Measurements from ENCODE around the gene YTHDF1.

The YTHDF1 gene

DNA sequence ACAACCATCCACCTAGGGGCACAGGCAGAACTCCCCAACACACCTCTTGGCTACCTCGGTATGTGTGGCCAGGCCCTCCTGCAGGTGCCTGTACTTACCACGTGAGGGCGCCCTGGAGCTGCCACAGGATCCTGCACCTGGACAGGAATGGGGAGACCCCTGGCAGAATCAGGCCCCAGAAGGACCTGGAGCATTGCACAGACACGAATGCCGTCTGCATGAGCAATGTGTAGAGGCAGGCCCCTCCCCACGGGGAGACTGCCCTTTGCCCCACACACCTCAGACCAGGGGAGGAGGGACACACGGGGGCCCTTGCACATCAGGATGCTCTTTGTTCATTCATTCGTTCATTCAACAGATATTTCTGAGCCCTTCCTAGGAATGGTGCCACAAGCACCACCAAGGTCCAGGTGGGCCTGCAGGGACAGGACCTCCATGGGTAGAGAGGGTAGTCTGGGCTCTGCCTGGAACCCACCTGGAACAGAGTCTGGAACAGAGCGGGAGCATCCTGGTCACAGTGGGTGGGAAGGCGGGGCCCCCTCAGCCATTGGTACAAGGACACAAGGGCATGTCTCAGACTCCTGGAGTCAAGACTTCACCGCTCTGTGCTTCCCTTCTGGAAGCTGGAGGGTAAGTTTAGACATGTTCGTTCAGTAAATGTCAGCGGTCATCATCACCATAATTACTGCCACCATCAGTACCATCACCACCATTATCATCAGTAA lies 32.3 kb downstream of the YTHDF1 start:
- peak; percentile 64 for DNase-seq

DNA sequence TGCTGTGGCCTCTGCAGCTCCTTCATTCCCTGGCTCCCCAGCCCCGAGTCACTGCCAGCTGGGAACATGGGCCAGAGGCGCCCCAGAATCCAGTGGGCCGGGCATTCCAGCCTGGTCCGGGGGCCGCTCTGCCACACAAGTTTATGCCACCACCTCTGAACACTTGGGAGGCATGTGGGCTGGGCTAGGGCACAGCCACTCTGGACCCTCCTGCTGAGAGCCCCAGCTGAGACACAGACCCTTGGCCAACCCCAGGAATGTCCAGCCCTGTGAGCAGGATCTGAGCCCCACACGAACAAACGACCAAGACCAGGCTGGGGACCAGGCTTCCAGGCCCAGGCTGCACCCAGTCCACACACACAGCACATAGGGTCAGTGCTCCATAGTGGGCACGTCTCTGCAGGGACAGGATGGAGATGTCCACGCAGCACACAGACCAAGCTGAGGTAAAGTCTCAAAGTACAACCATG lies 33.0 kb downstream of the YTHDF1 start:
- DNase-seq: no peak

DNA sequence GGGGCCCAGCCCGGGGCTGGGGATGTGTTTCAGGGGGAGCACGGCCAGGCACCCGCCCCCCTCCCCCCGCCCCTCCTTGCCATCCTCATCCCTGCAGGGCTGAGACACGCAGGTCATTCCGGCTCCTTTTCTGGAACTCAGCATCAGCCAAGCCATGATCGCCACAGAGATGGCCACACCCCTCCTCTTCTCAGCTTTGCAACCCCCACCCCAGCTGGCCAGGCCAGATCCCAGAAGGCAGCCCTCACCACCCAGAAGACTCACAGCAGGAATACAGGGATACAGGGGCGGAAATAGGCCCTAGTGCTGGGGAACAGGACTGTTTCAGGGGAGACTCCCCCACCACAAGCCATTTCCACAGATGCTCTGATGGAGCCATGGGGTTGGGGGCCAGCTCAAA lies 33.5 kb downstream of the YTHDF1 start:
- no peak for DNase-seq

DNA sequence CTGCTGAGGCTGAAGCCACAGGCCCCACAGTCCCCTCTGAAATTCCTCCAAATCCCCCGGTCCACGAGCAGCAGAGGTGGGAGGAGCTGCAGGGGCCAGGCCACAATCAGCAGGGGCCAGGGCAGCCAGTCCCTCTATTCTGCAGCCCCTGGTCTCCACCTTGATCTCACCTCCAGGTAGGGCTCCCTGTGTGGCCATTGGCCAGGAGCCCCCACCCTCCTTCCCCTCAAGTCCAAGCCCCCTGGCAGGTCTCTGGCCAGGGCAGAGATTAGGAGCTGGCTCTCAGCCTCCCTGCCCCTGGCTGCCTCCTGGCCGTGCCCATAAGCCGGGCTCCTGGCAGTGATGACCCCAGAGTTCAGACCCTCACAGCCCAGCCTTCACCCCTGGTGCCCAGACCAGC lies 34.7 kb downstream of the YTHDF1 start:
- DNase-seq: no peak

DNA sequence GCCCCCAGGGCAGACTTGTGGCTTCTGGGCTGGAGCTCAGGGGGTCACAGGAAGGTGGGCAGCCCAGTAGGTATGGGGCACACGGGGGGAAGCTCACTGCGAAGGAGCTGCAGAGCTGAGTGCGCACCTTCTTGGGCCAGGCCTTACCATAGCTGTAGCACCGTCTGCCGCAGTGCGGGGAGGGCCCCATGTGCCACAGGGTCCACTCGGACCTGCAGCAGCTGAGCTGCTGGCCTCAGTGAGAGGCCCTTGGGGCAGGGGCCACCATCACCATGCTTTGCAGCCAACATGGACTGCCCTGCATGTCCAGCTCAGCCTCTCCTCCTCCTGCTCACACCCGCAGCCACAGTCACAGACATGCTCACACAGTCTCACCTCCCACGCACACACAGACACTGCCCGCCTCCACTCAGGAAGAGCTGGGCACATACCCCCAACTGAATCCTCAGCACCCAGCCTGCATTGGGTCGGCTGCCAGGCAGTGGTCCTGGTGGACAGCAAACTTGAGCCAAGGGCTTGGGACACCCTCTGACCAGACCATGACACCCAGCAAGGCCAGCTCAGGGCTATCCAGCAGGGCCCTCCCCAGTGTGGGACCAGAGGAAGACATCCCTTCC lies 35.3 kb downstream of the YTHDF1 start:
- no peak for DNase-seq

DNA sequence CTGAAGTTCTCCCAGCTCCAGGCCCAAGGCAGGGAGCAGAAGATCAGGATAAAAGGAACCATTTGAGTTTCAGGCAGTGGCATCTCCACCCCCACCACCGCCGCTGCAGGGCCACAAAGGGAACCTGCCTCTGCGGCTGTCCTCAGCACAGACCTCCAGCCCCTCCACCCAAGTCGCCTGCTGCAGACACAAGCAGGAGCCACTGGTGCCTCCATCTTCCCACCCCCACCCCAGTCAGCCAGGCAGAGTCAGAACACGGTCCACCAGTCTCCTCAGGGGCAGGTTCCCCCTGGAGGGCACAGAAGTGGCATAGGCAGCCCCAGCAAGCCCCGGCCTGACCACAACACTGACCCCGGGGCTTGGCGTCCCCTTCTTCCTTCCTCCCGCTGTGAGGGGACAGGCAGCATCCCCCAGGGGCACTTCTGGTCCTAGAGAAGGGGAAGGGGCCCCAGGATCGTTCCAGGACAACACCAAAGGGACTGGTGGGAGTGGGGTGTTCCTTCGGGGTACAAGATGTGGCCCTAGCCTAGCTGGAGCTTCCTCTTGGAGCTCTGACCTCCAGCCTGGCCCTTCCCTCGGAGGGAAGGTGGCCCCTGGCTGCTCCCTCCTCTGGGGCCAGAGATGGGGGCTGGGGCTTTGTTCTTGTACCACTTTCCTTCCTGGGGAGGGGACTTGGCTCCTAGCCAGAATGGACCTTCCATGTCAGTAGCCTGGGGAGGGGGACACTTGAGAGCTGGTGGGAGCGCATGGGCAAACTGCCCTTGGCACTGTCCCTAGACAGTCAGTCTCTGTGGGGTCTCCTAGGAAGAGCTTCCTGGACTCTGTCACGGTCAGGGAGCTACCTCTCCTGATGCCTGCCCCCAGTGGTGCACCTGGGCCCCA lies 36.0 kb downstream of the YTHDF1 start:
- no peak for DNase-seq

DNA sequence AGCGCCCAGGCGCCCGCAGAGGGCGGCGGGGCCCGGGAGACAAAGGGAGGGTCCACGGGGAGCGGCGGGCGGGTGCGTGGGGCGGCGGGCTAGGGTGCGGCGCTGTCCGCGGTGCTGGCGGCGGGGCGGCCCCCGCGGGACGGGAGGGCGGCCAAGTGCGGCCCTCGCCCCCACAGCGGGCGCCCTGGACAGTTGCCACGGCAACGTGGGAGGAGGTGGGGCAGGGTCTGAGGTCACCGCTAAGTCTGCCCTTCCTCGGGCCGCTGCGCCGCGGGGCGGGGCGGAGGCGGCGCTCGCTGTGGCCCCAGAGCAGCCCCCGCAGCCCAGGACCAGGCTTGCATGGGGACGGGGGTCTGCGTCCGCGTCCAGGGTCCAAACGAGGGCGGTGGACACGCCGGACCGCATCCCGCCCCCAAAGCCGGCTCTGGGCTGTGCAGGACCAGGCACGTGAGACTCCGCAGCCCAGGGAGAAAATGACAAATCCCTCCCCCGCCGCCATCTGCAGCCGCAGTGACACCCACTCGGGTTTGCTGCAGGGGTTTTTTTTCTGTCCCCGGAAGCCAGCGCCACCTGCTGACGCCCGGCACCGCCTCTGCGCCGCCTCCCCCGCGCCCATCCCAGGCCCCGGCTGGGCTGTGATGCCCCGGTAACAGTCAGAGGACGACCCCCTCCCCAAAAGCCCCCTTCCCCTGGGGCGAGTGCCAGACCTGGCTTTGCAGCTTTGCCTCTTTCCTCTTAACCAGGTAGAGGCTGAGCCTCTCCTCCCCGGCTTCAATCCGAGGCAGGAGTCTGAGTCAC lies 36.8 kb downstream of the YTHDF1 start:
- DNase-seq: peak; percentile 50

DNA sequence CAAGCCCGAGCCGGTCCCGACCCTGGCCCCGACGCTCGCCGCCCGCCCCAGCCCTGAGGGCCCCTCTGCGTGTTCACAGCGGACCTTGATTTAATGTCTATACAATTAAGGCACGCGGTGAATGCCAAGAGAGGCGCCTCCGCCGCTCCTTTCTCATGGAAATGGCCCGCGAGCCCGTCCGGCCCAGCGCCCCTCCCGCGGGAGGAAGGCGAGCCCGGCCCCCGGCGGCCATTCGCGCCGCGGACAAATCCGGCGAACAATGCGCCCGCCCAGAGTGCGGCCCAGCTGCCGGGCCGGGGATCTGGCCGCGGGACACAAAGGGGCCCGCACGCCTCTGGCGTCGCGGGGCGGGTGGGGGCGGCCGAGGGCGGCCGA lies 37.5 kb downstream of the YTHDF1 start:
- DNase-seq: no peak

DNA sequence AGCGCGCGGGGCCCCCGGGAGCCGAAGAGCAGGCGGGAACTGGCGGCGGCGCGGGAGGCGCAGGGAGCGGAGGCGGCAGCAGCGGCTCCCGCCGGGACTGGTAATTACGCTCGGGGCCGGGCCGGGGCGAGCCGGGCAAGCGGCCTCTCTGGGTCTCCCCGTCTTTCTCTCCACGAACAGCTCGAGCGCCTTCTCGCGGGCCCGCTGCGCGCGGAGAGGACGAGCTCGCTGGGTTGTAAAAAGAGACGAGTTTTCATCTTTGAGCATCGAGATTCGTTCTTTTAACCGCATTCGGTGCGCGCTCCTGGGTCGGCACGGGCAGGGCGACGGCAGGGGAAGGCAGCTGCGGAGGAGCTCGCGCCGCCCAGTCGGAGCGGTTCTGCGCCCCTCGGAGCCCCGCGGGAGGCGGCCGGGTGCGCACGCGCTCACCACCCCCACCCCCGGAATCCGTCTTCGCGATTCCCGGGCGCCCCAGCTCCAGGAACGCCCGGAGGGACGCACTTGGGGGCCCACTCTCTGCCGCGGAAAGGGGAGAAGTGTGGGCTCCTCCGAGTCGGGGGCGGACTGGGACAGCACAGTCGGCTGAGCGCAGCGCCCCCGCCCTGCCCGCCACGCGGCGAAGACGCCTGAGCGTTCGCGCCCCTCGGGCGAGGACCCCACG lies 38.0 kb downstream of the YTHDF1 start:
- no peak for DNase-seq

DNA sequence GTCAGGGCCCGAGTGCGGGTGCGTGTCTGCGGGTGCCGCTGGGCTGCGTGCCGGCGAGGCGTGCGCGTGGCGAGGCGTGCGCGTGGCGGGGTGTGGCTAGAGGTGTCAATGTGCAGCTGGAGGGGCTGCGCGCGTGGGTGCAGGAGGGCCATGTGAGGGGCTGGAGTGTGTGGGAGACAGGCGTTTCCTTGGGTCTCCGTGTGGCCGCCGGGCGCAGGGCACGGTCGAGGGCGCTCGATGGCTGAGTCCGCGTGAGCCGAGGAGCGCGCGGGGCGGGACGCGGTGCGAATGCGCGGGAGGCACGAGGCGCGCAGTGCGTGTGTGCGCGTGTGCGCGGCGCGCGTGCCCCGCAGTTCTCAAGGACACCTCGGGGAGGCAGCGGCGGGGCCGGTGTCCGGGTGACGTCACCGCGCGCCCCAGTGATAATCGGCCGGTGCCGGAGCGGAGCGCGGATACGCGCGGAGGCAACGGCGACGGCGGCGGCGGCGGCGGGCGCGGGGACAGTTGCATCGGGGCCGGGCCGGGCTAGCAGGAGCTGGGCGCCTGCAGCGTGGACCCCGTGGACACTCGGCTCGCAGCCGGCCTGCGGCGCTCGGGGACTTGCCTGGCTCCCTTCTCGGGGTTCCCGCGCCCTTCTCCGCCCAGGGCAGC lies 38.7 kb downstream of the YTHDF1 start:
- peak; percentile 33 for DNase-seq

DNA sequence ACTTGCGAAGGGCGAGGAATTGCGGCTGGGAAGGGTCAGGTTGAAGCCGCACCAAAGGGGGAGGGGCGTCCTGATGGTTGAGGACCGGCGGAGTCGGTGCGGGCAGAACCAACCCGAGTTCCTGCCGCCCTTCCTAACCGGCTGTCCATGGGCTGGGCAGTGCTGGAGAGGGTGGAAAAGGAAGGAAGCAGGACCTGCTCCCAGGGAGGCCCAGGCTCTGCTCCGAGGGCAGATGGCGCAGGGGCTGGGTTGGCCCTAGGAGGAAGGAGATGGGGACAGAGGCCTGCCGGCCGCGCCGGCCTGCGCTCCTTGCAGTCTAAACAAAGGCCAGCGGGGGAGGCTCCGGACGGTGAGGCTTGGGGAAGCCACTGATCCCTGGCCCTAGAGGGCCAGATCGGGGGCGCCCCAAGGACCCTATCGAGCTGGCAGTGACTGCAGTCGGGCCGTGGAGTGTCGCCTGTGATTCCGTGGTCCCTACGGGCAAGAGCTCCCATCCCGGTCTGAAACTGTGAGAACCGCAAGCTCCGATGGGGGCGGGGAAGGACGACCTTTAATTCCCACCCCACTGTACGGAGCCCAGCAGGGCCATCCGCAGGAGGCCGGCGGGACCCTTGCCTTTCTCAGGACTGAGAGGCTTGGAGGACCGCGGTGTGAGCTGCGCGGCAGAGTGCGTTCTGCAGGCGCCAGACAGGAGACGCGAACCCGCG lies 39.4 kb downstream of the YTHDF1 start:
- DNase-seq: no peak

DNA sequence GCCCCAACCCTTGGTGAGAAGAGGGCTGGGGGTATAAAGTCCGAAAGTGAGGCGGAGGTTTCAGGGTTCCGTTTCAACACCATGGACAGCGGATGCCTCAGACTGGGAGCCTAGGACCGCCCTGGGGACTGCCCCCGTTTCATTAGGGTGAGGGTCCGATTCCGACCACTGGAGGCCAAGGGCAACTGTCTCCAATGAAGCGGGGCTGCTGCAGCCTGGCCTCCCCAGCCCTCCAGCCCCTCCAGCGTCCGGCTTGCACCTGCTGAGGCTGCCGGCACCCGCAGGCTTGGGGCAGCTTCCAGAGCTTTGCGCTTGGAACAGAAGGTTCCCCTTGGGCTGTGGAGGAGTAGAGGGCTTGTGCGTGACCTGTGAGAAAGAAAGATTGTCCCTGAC lies 39.9 kb downstream of the YTHDF1 start:
- DNase-seq: peak; percentile 64

DNA sequence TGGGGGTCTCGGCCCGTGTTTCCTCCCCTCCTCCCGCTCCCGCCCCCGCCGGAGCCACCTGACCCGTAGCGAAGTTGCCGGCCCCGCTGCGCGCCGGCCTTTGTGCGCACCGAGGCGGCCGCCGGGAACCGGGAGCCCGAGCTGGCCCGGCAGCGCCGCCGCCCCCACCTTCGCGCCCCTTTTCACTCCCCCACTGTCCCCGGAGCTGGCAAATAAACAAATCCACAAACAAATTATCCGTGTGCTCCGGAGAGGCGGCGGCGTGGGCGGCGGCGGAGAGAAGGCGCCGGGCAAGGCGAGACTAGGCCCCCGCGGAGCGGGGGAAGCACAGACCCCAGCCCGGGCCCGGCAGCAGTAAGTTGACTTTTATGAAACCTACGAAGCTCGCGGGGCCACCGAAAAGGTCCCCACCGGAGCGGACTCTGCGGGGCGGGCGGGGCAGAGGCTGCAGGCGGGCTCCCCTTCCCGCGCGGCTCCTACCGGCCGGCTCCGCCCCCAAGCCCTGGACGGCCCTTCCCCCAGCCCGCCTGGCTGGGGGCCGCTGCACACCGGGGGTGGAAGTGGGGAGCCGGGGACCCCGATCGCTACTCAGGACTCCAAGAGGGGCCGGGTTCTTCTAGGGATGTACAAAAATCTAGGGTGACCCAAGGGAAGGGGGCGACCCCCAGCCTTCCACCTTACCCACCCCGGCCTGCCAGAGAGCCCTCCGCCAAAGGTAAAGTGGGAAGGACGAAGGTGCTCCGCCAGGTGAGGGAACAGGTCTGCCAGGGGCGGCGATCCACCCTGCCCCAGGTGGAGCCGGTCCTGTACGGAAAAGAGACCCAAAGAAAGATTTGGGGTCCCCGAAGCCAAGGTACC lies 40.7 kb downstream of the YTHDF1 start:
- DNase-seq: no peak

DNA sequence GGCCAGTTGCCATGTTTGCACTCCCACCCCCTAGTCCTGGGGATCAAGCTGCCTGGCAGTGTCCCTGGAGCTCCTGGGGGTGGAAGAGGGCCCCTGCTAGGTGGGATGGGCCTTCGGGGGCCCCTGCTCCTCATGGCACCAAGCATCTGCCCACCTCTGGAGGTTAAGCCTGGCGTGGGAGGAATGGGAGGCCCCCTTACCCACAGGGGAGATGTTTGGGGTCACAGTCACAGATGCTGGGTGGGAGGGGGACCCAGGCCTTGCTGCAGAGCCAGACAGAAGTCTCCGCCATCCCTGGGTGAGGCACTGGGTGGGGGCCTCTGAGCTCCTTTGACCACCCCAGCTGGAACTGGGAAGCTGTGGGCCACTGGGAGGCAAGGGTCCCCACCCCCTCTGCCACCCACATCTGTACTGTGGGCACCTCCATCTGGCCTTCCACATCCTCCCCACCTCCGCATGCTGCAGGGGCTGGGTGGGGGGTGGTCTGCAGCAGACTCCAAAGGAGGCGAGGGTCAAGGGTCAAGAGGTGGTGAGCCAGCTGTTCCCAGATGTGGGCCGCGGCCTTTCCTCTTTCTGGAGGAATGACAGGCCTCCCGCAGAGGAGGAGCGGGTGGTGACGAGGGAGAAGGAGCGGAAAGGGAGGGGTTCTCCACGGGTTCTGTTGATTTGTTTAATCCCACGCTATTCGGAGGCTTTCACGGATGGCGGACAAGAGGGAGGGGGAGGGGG lies 41.5 kb downstream of the YTHDF1 start:
- no peak for DNase-seq

DNA sequence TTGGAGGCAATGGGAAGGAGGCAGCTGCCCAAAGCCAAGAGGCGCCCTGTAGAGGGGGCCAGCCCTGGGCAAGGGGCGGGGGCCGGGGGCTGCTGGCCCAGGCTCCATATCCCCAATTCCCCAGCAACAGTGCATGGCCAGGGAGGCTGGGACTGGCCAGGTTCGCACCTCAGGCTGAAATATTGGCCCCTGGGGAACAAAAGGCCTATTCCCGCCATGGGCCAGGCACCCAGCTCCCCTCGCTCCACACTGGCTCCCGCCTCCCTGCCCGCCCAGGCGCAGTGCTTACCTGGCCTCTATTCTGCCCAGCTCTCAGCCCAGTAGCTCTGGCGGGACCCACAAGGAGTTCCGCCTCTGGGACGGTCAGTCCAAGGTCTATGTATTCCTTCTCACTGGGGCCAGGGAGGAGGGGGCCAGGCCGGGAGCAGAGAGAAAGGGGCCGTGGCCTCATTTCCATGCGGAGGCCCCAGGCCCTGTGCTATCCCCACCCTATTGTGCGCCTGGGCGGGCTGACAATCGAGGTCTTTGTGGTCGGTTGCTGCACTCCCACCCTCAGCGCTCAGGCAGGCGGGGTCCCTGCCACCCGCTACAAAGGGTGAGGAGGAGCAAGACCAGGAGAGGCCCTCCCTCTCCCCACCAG lies 42.3 kb downstream of the YTHDF1 start:
- no peak for DNase-seq

DNA sequence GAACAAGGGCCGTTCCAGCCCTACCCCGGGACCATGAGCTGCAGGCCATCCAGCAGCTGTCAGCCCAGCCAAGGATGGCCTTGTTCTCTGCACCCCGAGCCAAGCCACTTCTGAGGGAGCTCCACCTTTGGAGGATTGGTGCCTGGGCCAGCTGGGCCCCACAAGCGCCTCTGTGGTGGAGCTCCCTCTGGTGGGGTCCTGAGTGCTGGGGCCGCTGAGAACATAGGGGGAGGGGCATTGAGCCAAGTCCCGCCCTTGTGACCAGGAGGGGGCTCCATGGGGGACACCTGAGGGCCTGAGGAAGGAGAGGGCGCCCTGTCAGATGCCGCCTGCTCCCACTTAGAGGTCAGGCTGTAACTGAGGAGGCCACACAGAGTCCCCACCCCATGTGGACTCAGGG lies 43.2 kb downstream of the YTHDF1 start:
- DNase-seq: peak; percentile 59

DNA sequence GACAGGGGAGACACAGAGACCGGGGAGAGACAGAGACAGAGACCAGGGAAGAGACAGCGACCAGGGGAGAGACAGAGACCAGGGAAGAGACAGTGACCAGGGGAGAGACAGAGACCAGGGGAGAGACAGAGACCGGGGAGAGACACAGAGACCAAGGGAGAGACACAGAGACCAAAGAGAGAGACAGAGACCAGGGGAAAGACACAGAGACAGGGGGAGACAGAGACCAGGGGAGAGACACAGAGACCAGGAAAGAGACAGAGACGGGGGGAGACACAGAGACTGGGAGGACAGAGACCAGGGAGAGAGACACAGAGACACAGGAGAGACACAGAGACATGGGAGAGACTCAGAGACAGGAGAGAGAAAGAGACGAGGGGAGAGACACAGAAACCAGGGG lies 43.9 kb downstream of the YTHDF1 start:
- no peak for DNase-seq

DNA sequence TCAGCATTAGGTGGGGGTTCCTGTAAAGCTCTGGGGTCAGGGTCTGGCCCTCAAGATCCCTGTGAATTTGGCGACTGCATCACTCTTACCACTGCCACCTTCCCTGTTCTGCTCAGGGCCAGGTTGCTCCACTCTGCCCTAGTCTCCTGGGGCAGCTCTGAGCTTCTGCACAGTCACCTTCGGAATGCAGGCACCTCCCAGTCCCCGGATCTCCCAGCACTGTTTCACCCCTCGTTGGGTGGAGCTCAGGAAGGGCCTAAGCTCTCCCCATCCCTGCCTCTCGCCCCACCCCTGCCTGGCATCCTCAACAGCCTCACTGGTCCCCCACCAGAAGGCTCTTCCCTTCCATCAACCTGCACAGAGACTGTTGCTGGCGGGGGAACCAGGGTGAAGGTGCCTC lies 46.2 kb downstream of the YTHDF1 start:
- DNase-seq: no peak

DNA sequence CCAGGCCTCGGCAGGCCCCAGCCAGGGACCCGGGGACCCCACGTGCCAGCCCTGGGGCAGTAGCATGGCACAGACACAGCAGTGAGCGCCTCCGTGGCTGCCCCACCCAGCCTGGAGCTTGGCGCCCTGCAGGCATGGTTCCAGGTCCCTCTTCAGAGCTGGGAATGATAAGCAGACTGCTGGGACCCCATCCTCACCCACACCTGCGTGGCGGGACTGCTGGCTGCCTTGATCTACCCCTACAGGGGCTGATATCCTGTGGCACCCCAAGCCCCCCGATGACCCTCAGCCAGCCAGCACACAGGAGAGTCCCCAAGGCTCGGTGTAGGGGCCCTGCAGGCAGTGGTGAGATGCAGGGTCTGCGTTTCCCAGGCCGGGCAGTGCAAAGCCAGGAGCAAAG lies 47.1 kb downstream of the YTHDF1 start:
- DNase-seq: no peak
